ENCODE data around the gene CDO1. TPM values are rescaled to one million over a fixed set of nuclear protein-coding genes. Genes with fewer than 3 reads are reported as not detected.

Gene CDO1
- total RNA-seq, 2 experiments from 2014 or later = 0.19 to 0.34 TPM

DNA sequence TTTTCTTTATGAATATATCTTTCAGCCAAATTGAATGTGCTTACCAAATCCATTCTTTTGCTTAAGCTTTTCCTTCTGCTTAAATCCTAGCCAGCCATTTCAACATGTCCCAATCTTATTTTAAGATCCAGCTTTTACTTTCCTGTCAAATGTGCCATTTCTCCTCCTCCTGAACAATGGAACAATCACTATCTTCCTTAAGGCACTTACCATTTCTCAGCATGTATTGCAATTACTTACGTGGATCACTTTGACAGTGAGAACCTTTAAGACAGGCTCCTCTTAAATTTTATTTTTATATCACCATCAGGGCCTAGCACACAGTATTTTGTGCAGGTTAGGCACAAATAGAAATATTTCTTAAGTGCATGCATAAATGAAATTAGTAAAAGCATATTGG is 4.4 kb upstream of the CDO1 start:
- H3K4me3 Mint-ChIP-seq = no peak overlapping the region
- Histone ChIP-seq H3K4me1 (ENCODE audit: insufficient read depth, low read length) (peaks cover 11% of the 10 kb centered on the region), H3K27me3 (ENCODE audit: control insufficient read depth in 1 of 2, insufficient read depth in 2 of 2, low read length in 2 of 2) (peaks cover 18 to 36% of the 10 kb centered on the region in 2 experiments), H3K36me3 (ENCODE audit: insufficient read depth, low read length) (no peaks in the 10 kb centered on the region), H3K4me3 (ENCODE audit: low read length) (no peak overlapping the region), H3K27ac (ENCODE audit: low read depth in 1 of 2, low read length in 2 of 2) (no peak overlapping the region), H3K9me3 (ENCODE audit: control insufficient read depth in 1 of 2, insufficient read depth in 1 of 2, low read length in 2 of 2) (peaks cover 0 to 9% of the 10 kb centered on the region in 2 experiments)
- DNase-seq (no peak), ATAC-seq (ENCODE audit: poor library complexity) (no peak)
- H3K27me3 Mint-ChIP-seq = peaks cover 42% of the 10 kb centered on the region
- no peaks in the 10 kb centered on the region for H3K36me3 Mint-ChIP-seq (ENCODE audit: low read depth)
- peaks cover 8% of the 10 kb centered on the region for H3K9me3 Mint-ChIP-seq
- POLR2A ChIA-PET = no interaction called here
- TF ChIP-seq, protein P1, sequence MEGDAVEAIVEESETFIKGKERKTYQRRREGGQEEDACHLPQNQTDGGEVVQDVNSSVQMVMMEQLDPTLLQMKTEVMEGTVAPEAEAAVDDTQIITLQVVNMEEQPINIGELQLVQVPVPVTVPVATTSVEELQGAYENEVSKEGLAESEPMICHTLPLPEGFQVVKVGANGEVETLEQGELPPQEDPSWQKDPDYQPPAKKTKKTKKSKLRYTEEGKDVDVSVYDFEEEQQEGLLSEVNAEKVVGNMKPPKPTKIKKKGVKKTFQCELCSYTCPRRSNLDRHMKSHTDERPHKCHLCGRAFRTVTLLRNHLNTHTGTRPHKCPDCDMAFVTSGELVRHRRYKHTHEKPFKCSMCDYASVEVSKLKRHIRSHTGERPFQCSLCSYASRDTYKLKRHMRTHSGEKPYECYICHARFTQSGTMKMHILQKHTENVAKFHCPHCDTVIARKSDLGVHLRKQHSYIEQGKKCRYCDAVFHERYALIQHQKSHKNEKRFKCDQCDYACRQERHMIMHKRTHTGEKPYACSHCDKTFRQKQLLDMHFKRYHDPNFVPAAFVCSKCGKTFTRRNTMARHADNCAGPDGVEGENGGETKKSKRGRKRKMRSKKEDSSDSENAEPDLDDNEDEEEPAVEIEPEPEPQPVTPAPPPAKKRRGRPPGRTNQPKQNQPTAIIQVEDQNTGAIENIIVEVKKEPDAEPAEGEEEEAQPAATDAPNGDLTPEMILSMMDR (IDR thresholded peaks at IDR 0.05) = no peak
- H3K27ac Mint-ChIP-seq = no peak overlapping the region
- CTCF ChIA-PET = no interaction called here
- no peaks in the 10 kb centered on the region for H3K4me1 Mint-ChIP-seq (ENCODE audit: low read depth)
- intact Hi-C loops (cut with DNase I, micrococcal nuclease) = no loop called here

DNA sequence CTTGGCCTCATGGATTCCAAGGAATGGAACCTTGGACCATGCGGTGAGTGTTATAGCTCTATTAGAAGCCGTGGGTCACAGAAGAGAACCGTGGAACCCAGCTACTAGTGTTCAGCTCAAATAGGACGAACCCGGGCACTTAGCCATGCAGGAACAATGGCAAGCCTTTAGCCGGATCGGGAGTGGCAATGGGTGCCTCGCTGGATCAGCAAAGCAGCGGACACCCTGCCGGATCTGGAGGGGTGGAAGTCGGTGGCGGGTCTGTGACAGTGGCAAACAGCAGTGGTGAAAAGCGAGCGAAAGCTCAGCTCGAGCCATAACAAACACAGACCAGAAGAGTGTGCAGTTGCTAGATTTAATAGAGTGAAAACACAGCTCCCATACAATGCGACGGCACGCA is 2.4 kb upstream of the CDO1 start:
- no peak overlapping the region for H3K27ac ChIP-seq (ENCODE audit: low read depth in 1 of 2, low read length in 2 of 2)
- Mint-ChIP-seq H3K36me3 (ENCODE audit: low read depth) (no peaks in the 10 kb centered on the region), H3K9me3 (peaks cover 1% of the 10 kb centered on the region), H3K4me1 (ENCODE audit: low read depth) (peaks cover 10% of the 10 kb centered on the region), H3K27ac (no peak overlapping the region), H3K4me3 (no peak overlapping the region), H3K27me3 (peaks cover 60% of the 10 kb centered on the region)
- peaks cover 16% of the 10 kb centered on the region for H3K4me1 ChIP-seq (ENCODE audit: insufficient read depth, low read length)
- CTCF ChIA-PET = no interaction called here
- H3K27me3 ChIP-seq (ENCODE audit: control insufficient read depth in 1 of 2, insufficient read depth in 2 of 2, low read length in 2 of 2) = peaks cover 37 to 56% of the 10 kb centered on the region in 2 experiments
- no peak for DNase-seq
- intact Hi-C loops (cut with DNase I, micrococcal nuclease) = no loop called here
- no peaks in the 10 kb centered on the region for H3K36me3 ChIP-seq (ENCODE audit: insufficient read depth, low read length)
- no peak for ATAC-seq (ENCODE audit: poor library complexity)
- TF ChIP-seq, protein P1 (IDR thresholded peaks at IDR 0.05) = no peak
- H3K4me3 ChIP-seq (ENCODE audit: low read length) = no peak overlapping the region
- POLR2A ChIA-PET = no interaction called here
- H3K9me3 ChIP-seq (ENCODE audit: control insufficient read depth in 1 of 2, insufficient read depth in 1 of 2, low read length in 2 of 2) = peaks cover 0 to 9% of the 10 kb centered on the region in 2 experiments

DNA sequence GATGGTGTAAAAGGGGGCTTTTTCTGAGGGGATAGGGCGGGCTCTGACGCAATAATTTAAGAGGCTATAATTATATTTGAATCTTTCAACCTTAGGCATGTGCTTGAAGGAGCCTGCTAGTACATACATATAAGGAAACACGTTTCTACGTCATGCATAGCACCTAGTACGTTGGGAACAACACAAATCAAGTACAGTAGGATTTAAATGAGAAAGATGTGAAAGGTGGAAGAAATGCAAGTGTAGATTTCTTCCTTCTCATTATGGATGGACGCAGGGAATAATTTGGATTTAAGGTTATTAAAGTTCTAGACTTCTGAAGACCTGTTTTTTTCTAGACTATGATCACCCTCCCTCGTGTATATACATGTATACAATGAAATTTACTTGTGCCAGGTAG is 927 bp upstream of the CDO1 start:
- Mint-ChIP-seq H3K4me3 (no peak overlapping the region), H3K27ac (no peak overlapping the region), H3K4me1 (ENCODE audit: low read depth) (peaks cover 10% of the 10 kb centered on the region), H3K27me3 (peaks cover 73% of the 10 kb centered on the region), H3K36me3 (ENCODE audit: low read depth) (no peaks in the 10 kb centered on the region), H3K9me3 (no peaks in the 10 kb centered on the region)
- peaks cover 16% of the 10 kb centered on the region for H3K4me1 ChIP-seq (ENCODE audit: insufficient read depth, low read length)
- ATAC-seq (ENCODE audit: poor library complexity) (no peak), DNase-seq (no peak)
- H3K9me3 ChIP-seq (ENCODE audit: control insufficient read depth in 1 of 2, insufficient read depth in 1 of 2, low read length in 2 of 2) = peaks cover 0 to 9% of the 10 kb centered on the region in 2 experiments
- intact Hi-C loops (cut with DNase I, micrococcal nuclease) = no loop called here
- peaks cover 37 to 64% of the 10 kb centered on the region in 2 experiments for H3K27me3 ChIP-seq (ENCODE audit: control insufficient read depth in 1 of 2, insufficient read depth in 2 of 2, low read length in 2 of 2)
- H3K4me3 ChIP-seq (ENCODE audit: low read length) = no peak overlapping the region
- TF ChIP-seq, protein P1 (IDR thresholded peaks at IDR 0.05) = no peak
- ChIA-PET POLR2A (no interaction called here), CTCF (no interaction called here)
- H3K27ac ChIP-seq (ENCODE audit: low read depth in 1 of 2, low read length in 2 of 2) = no peak overlapping the region
- H3K36me3 ChIP-seq (ENCODE audit: insufficient read depth, low read length) = no peaks in the 10 kb centered on the region

Measured in CD4-positive, alpha-beta T cell (primary cell).